ENCODE data around the gene RBM47. TPM values are rescaled to one million over a fixed set of nuclear protein-coding genes. Genes with fewer than 3 reads are reported as not detected.

The RBM47 gene
- under 0.01 TPM in 1 of 2 replicates, not detected in the other for total RNA-seq (2012; rRNA removed)

DNA sequence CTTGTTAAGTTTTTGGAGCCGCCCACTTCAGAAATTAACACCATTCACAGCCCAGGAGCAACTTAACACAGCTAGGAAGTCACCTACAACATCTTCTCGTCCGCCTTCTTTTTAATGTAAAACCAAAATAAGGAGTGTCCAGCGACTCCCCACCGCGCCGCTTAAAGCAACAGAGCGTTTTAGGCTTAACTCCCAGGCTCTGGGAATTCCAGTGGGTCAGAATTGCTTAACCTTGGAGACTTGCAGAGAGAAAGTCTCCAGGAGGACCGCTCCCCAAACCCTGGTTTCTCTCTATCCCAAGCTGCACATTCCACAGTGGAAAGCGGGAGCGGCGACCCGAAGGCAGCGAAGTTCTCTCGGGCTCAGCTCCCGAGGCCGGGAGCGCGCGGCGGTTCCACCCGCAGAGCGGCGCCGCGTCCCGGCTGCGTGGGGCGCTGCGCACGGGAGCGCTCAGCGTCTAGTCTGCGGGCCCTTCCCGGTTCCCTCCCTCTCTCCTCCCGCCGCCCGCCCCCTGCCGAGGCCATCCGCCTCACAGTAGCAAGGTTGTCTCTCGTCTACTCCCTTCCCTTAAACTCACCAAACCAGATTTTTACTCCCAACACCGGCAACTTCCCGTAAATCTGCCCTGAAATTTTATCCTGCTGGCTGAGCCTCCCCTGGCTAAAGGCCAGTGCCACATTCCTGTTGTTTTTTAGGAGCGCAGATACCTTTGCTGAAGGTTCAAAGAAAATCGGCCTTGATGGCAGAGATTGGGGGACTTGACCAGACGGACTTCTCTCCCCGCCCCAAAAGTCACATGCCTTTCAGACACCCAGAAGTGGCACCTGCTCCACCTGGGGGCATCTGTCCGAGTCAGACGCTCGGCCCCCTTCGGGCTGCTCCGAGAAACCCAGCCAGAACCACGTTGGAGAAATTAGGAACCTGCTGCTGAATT, at the start of gene RBM47:
Gene RBM47, minus strand, starts transcription at position 464 of the 934 bp plus-strand sequence. CDS start 190,971 bp downstream, outside the sequence.
- H3K4me3 ChIP-seq (ENCODE audit: low read length): peak within 1 kb of the TSS; percentile 77

GRCh38 chr4:40678421-40678820, 48.8 kb upstream of the RBM47 start:
- Histone ChIP-seq H3K27me3 (ENCODE audit: control insufficient read depth, insufficient read depth, low read length) (peaks cover 14% of the 10 kb centered on the region), H3K4me1 (ENCODE audit: control insufficient read depth, insufficient read depth, low read length) (peaks cover 1% of the 10 kb centered on the region), H3K4me3 (ENCODE audit: low read length) (no peak overlapping the region), H3K9ac (ENCODE audit: low read depth, low read length) (no peak overlapping the region), H3K9me3 (replicated peaks; ENCODE audit: low read length) (no peaks in the 10 kb centered on the region), H3K4me2 (ENCODE audit: low read length) (no peak overlapping the region), H3K36me3 (ENCODE audit: insufficient read depth, low read length) (no peaks in the 10 kb centered on the region)

More for the DNA sequence above, at the start of gene RBM47:
- Histone ChIP-seq H3K4me2 (ENCODE audit: low read length) (peak within 1 kb of the TSS; percentile 93), H3K4me1 (ENCODE audit: control insufficient read depth, insufficient read depth, low read length) (peaks cover 6% of the 10 kb centered on the region), H3K36me3 (ENCODE audit: insufficient read depth, low read length) (no peaks in the 10 kb centered on the region), H3K27me3 (ENCODE audit: control insufficient read depth, insufficient read depth, low read length) (peaks cover 5% of the 10 kb centered on the region), H3K9me3 (replicated peaks; ENCODE audit: low read length) (no peaks in the 10 kb centered on the region), H3K9ac (ENCODE audit: low read depth, low read length) (peak within 1 kb of the TSS; percentile 52)

DNA sequence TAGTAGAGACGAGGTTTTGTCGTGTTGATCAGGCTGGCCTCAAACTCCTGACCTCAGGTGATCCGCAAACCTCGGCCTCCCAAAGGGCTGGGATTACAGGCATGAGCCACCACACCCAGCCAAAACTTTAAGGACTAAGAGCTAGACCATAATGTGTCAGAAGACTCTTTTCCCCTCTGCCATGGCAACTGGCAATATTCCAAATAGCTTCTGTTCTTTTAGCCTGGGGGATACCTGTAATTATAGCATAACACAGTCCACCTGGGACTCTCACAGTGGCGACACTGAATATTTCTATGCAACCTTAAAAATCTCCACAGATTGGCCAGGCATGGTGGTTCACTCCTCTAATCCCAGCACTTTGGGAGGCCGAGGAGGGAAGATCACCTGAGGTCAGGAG, 45.5 kb upstream of the RBM47 start:
- no peak overlapping the region for H3K9ac ChIP-seq (ENCODE audit: low read depth, low read length)
- peaks cover 11% of the 10 kb centered on the region for H3K4me1 ChIP-seq (ENCODE audit: control insufficient read depth, insufficient read depth, low read length)
- no peaks in the 10 kb centered on the region for H3K36me3 ChIP-seq (ENCODE audit: insufficient read depth, low read length)
- H3K27me3 ChIP-seq (ENCODE audit: control insufficient read depth, insufficient read depth, low read length): peaks cover 5% of the 10 kb centered on the region
- H3K4me3 ChIP-seq (ENCODE audit: low read length): no peak overlapping the region
- H3K4me2 ChIP-seq (ENCODE audit: low read length): no peak overlapping the region
- H3K9me3 ChIP-seq (replicated peaks; ENCODE audit: low read length): no peaks in the 10 kb centered on the region

DNA sequence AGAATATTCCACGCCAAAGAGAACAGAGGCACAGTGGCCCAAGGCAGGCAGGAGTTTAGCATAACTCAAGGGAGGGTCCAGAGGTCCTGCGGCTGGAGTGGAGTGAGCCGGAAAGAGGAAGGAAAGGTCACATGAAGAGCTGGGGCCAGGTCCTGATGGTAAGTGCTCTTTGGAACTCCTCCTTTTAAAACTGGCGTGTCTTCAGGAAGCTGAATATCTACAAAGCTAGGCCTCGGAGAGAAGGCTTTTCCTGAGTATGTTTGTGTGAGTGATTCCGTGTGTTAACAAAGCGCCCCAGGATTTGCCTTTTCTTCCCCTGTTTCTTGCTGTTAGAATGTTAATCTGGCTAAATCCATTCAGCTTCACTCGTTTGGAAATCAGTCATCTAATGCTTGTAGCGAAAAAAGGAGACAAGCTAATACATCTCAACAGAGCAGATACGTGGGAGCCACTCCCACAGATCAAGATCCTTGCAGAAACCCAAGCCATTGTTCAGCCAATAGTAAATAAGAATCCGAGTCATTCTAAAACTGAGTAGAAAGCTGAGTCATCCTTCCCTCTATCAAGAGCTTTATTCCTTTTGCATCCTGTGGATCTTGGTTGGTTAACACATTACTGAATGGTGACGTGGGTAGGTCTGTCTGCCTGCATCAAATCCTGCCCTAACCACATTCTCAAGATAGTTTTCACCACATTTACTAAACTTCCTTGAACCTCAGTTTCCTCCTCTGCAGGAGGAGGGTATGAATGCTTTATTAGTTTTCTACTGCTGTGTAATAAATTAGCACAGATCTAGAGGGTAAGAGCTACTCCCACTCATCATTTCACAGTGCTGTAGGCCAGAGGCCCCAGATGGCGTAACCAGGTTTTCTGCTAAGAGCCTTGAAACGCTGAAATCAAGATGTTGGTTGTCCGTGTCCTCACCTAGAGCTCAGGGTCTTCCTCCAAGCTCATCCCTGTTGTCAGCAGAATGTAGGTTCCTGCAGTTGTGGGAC, 43.2 kb upstream of the RBM47 start:
- H3K4me1 ChIP-seq (ENCODE audit: control insufficient read depth, insufficient read depth, low read length): peaks cover 15% of the 10 kb centered on the region
- no peak overlapping the region for H3K4me2 ChIP-seq (ENCODE audit: low read length)
- no peaks in the 10 kb centered on the region for H3K27me3 ChIP-seq (ENCODE audit: control insufficient read depth, insufficient read depth, low read length)
- no peaks in the 10 kb centered on the region for H3K9me3 ChIP-seq (replicated peaks; ENCODE audit: low read length)
- no peak overlapping the region for H3K9ac ChIP-seq (ENCODE audit: low read depth, low read length)
- no peak overlapping the region for H3K4me3 ChIP-seq (ENCODE audit: low read length)
- no peaks in the 10 kb centered on the region for H3K36me3 ChIP-seq (ENCODE audit: insufficient read depth, low read length)

- Histone ChIP-seq H3K36me3 (ENCODE audit: insufficient read depth, low read length) (no peaks in the 10 kb centered on the region), H3K27me3 (ENCODE audit: control insufficient read depth, insufficient read depth, low read length) (no peaks in the 10 kb centered on the region), H3K4me3 (ENCODE audit: low read length) (no peak overlapping the region), H3K9ac (ENCODE audit: low read depth, low read length) (no peak overlapping the region), H3K4me1 (ENCODE audit: control insufficient read depth, insufficient read depth, low read length) (peaks cover 15% of the 10 kb centered on the region), H3K4me2 (ENCODE audit: low read length) (no peak overlapping the region), H3K9me3 (replicated peaks; ENCODE audit: low read length) (no peaks in the 10 kb centered on the region)
These were observed 39.8 kb upstream of the RBM47 start for GRCh38 chr4:40669504-40669903.

DNA sequence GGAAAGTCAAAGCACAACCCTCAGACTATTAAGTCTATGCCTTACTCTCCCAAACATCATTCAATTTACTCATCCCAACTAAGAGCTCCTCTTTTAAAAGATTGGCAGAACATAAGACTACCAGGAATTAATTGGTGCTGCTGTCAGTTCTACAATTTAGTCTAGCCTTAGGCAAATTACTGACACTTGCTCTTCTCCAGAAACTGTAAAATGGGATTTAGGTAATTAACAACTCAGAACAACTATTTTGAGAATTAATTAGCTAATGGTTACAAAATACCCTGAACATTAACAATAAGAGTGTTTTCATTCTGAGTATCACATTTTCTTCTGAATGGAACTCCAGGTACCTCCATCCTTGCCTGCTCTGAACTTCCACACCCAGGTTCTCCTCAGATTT, 36.2 kb upstream of the RBM47 start:
- no peak overlapping the region for H3K9ac ChIP-seq (ENCODE audit: low read depth, low read length)
- H3K4me1 ChIP-seq (ENCODE audit: control insufficient read depth, insufficient read depth, low read length): peaks cover 15% of the 10 kb centered on the region
- no peaks in the 10 kb centered on the region for H3K36me3 ChIP-seq (ENCODE audit: insufficient read depth, low read length)
- no peaks in the 10 kb centered on the region for H3K27me3 ChIP-seq (ENCODE audit: control insufficient read depth, insufficient read depth, low read length)
- no peak overlapping the region for H3K4me3 ChIP-seq (ENCODE audit: low read length)
- no peak overlapping the region for H3K4me2 ChIP-seq (ENCODE audit: low read length)
- H3K9me3 ChIP-seq (replicated peaks; ENCODE audit: low read length): no peaks in the 10 kb centered on the region

DNA sequence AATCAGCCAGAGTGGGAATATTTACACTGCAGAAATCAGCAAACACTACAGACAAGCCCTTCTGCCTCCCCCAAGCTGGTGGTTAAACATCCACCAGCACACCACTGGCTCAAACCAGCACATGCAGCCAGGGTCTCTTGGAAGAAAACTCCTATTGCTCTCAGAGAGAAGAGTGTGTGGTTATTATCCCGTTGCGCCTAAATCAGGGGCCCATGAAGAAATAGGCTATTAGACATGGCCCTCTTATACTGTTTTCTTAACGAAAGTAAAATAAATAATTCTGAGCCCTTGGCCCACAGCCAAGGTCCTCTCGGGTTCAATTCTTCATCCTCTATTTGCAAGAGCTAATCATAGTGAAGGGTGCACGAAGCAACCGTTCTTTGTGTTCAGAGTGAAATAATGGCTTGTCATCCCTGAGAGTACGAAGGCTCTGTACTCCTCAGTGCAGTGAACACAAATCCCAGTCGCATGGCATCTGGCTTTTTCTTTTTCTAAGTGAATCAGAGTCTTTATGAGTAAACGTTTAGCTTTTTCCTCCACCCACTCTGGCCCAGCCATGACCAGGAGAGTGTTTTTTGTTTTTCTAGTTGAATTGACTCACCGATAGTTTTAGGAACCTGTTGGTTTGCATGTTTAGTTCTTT, 33.4 kb upstream of the RBM47 start:
- H3K4me1 ChIP-seq (ENCODE audit: control insufficient read depth, insufficient read depth, low read length): peaks cover 14% of the 10 kb centered on the region
- no peaks in the 10 kb centered on the region for H3K9me3 ChIP-seq (replicated peaks; ENCODE audit: low read length)
- peak overlapping the region; percentile 32 for H3K4me3 ChIP-seq (ENCODE audit: low read length)
- peak overlapping the region; percentile 13 for H3K9ac ChIP-seq (ENCODE audit: low read depth, low read length)
- H3K36me3 ChIP-seq (ENCODE audit: insufficient read depth, low read length): no peaks in the 10 kb centered on the region
- H3K4me2 ChIP-seq (ENCODE audit: low read length): peak overlapping the region; percentile 76
- no peaks in the 10 kb centered on the region for H3K27me3 ChIP-seq (ENCODE audit: control insufficient read depth, insufficient read depth, low read length)

- H3K36me3 ChIP-seq (ENCODE audit: insufficient read depth, low read length): no peaks in the 10 kb centered on the region
- H3K4me3 ChIP-seq (ENCODE audit: low read length): no peak overlapping the region
- no peaks in the 10 kb centered on the region for H3K9me3 ChIP-seq (replicated peaks; ENCODE audit: low read length)
- H3K4me2 ChIP-seq (ENCODE audit: low read length): no peak overlapping the region
- H3K9ac ChIP-seq (ENCODE audit: low read depth, low read length): no peak overlapping the region
- peaks cover 12% of the 10 kb centered on the region for H3K4me1 ChIP-seq (ENCODE audit: control insufficient read depth, insufficient read depth, low read length)
- H3K27me3 ChIP-seq (ENCODE audit: control insufficient read depth, insufficient read depth, low read length): no peaks in the 10 kb centered on the region
These were observed 32.1 kb upstream of the RBM47 start for GRCh38 chr4:40661803-40662202.

GRCh38 chr4:40656201-40656863, 26.7 kb upstream of the RBM47 start:
- H3K36me3 ChIP-seq (ENCODE audit: insufficient read depth, low read length): no peaks in the 10 kb centered on the region
- no peaks in the 10 kb centered on the region for H3K9me3 ChIP-seq (replicated peaks; ENCODE audit: low read length)
- no peak overlapping the region for H3K4me3 ChIP-seq (ENCODE audit: low read length)
- no peak overlapping the region for H3K9ac ChIP-seq (ENCODE audit: low read depth, low read length)
- H3K4me1 ChIP-seq (ENCODE audit: control insufficient read depth, insufficient read depth, low read length): no peaks in the 10 kb centered on the region
- H3K4me2 ChIP-seq (ENCODE audit: low read length): no peak overlapping the region
- no peaks in the 10 kb centered on the region for H3K27me3 ChIP-seq (ENCODE audit: control insufficient read depth, insufficient read depth, low read length)

- no peaks in the 10 kb centered on the region for H3K9me3 ChIP-seq (replicated peaks; ENCODE audit: low read length)
- no peaks in the 10 kb centered on the region for H3K36me3 ChIP-seq (ENCODE audit: insufficient read depth, low read length)
- H3K27me3 ChIP-seq (ENCODE audit: control insufficient read depth, insufficient read depth, low read length): peaks cover 4% of the 10 kb centered on the region
- no peak overlapping the region for H3K4me3 ChIP-seq (ENCODE audit: low read length)
- no peak overlapping the region for H3K9ac ChIP-seq (ENCODE audit: low read depth, low read length)
- no peak overlapping the region for H3K4me2 ChIP-seq (ENCODE audit: low read length)
- no peaks in the 10 kb centered on the region for H3K4me1 ChIP-seq (ENCODE audit: control insufficient read depth, insufficient read depth, low read length)
These were observed 21.6 kb upstream of the RBM47 start for GRCh38 chr4:40651280-40651679.

Measured in skeletal muscle satellite cell (primary cell).